Panc1 (cell line): ENCODE results near the gene DEPP1. TPM values are rescaled to one million over a fixed set of nuclear protein-coding genes. Genes with fewer than 3 reads are reported as not detected.

Source experiments
- ATAC-seq: fragments of 200-7000 bp; cut with Tn5 transposase; 2 replicates; pipeline ENCODE4 v1.9.1; 2020; ENCODE audit warnings: mild to moderate bottlenecking, moderate library complexity
- BruUV-seq: library from RNA; stranded (reverse); fragments of 400-500 nt; replicated peaks from 2 replicates; lab custom pipeline; 2021; lab: Mats Ljungman, UMichigan
- CTCF ChIA-PET: fragments of 300-600 bp; sonication (Branson Sonifier 250); formaldehyde crosslinking; loops from one replicate; lab custom pipeline; 2022; ENCODE audit warnings: antibody characterized with exemption; lab: Charles Lee
- POLR2A ChIA-PET: fragments of 300-600 bp; sonication (Branson Sonifier 250); formaldehyde crosslinking; loops from one replicate; lab custom pipeline; 2022; ENCODE audit warnings: antibody characterized with exemption; lab: Charles Lee
- DNase-seq: peaks from one replicate; pipeline ENCODE4 v3.0.0-alpha.2; 2010; ENCODE audit warnings: low read depth, low spot score
- H3K27ac ChIP-seq: 2 replicates; pipeline ENCODE4 v1.5.1; 2011; ENCODE audit warnings: mild to moderate bottlenecking, low read length, inconsistent platforms
- H3K27me3 ChIP-seq: fragments of 200-500 bp; sonication (Bioruptor generic); 2 replicates; pipeline ENCODE4 v1.6.0; 2014; ENCODE audit warnings: low read length, inconsistent platforms; ENCODE audit not compliant: control insufficient read depth, insufficient read depth
- H3K36me3 ChIP-seq: fragments of 200-500 bp; sonication (Bioruptor generic); 2 replicates; pipeline ENCODE4 v1.5.1; 2014; ENCODE audit warnings: inconsistent platforms, mild to moderate bottlenecking, low read length, moderate library complexity; ENCODE audit not compliant: control insufficient read depth, insufficient read depth
- H3K4me1 ChIP-seq: 2 replicates; pipeline ENCODE4 v1.5.1; 2011; ENCODE audit warnings: inconsistent platforms, mild to moderate bottlenecking, low read length, moderate library complexity; ENCODE audit not compliant: control insufficient read depth, insufficient read depth
- H3K4me3 ChIP-seq, 2 experiments: 2 replicates each; pipeline ENCODE4 v1.5.1; 2011 to 2012; ENCODE audit warnings: low read depth in 2 of 2, low read length in 2 of 2, mild to moderate bottlenecking in 2 of 2, inconsistent platforms in 1 of 2, moderate library complexity in 1 of 2
- H3K9me3 ChIP-seq: fragments of 200-500 bp; sonication (Bioruptor generic); 2 replicates; pipeline ENCODE4 v1.5.1; 2014; ENCODE audit warnings: low read depth, mild to moderate bottlenecking, inconsistent platforms, low read length, moderate library complexity; ENCODE audit not compliant: control insufficient read depth, insufficient read depth
- CTCF ChIP-seq: fragments of 450-650 bp; IDR thresholded peaks from 2 replicates; pipeline ENCODE4 v1.5.1; 2017; ENCODE audit warnings: mild to moderate bottlenecking
- POLR2AphosphoS5 ChIP-seq: IDR thresholded peaks from 2 replicates; pipeline ENCODE4 v1.6.1; 2012; ENCODE audit warnings: mild to moderate bottlenecking, low read depth, low read length, moderate library complexity
- REST ChIP-seq, 2 experiments: IDR thresholded peaks; 2 replicates each; pipeline ENCODE4 v1.6.1; 2011 to 2012; ENCODE audit warnings: low read depth in 2 of 2, control low read depth in 1 of 2, low read length in 1 of 2, mild to moderate bottlenecking in 1 of 2, moderate library complexity in 1 of 2; ENCODE audit not compliant: insufficient read depth in 1 of 2
- SIN3A ChIP-seq: IDR thresholded peaks from 2 replicates; pipeline ENCODE4 v1.6.1; 2012; ENCODE audit warnings: low read depth, mild to moderate bottlenecking, low read length, moderate library complexity, borderline replicate concordance; ENCODE audit not compliant: insufficient read depth
- TCF7L2 ChIP-seq: IDR thresholded peaks from 2 replicates; pipeline ENCODE4 v1.6.1; 2011; ENCODE audit warnings: mild to moderate bottlenecking, low read depth, low read length, inconsistent platforms
- in situ Hi-C: cut with HindIII; loops from 2 replicates; pipeline ENCODE4 v1.10.0; 2016; ENCODE audit warnings: low sequenced_read_pairs, low pct_unique_long_range_greater_than_20kb
- intact Hi-C: fragments of 100-400 bp; cut with micrococcal nuclease; formaldehyde crosslinking; loops from one replicate; pipeline ENCODE4 v1.10.0; 2022; ENCODE audit not compliant: unreplicated experiment
- total RNA-seq: library from RNA; stranded (reverse); gene quantifications from one replicate; pipeline ENCODE4 v1.2.1, GENCODE V29; 2021; ENCODE audit not compliant: unreplicated experiment

DEPP1 gene
- total RNA-seq, 1 experiment from 2014 or later, result 16.6 TPM

GRCh38 chr10:44954042-44954441 is 24.6 kb downstream of the DEPP1 start:
- POLR2A ChIA-PET, result no interaction called here
- Histone ChIP-seq H3K4me3 (no peak overlapping the region), H3K36me3 (no peaks in the 10 kb centered on the region), H3K27me3 (no peaks in the 10 kb centered on the region), H3K9me3 (no peaks in the 10 kb centered on the region), H3K27ac (no peak overlapping the region), H3K4me1 (peaks cover 14% of the 10 kb centered on the region)
- intact Hi-C loops (no loop called here), in situ Hi-C loops (no loop called here)
- no peak for ATAC-seq
- DNase-seq, result no peak
- no TSS peak for BruUV-seq
- TF ChIP-seq REST (IDR thresholded peaks at IDR 0.05; ENCODE audit: insufficient read depth in 1 of 2, low read depth in 2 of 2, low read length in 1 of 2) (no peak), POLR2AphosphoS5 (no peak), CTCF (no peak), SIN3A (no peak), TCF7L2 (no peak)
- CTCF ChIA-PET, result no interaction called here

GRCh38 chr10:44952779-44953231 is 25.8 kb downstream of the DEPP1 start:
- ATAC-seq (no peak), DNase-seq (no peak)
- H3K9me3 ChIP-seq, result no peaks in the 10 kb centered on the region
- CTCF ChIA-PET, result no interaction called here
- no TSS peak for BruUV-seq
- H3K4me3 ChIP-seq, result no peak overlapping the region
- POLR2A ChIA-PET, result no interaction called here
- in situ Hi-C loops (no loop called here), intact Hi-C loops (no loop called here)
- peaks cover 4% of the 10 kb centered on the region; the same call in 1 of the 2 replicates for H3K4me1 ChIP-seq
- H3K27ac ChIP-seq, result no peak overlapping the region
- H3K36me3 ChIP-seq, result no peaks in the 10 kb centered on the region
- H3K27me3 ChIP-seq, result no peaks in the 10 kb centered on the region
- TF ChIP-seq REST (IDR thresholded peaks at IDR 0.05; ENCODE audit: insufficient read depth in 1 of 2, low read depth in 2 of 2, low read length in 1 of 2) (no peak), POLR2AphosphoS5 (no peak), SIN3A (no peak)
